Activated T-helper 1 cell treated with anti-CD3 and anti-CD28 coated beads, Interleukin-2, amount 50 U/mL, for 16 hours (primary cell): ENCODE results near the gene CNEP1R1.

Experiments
- DNase-seq, 2 donors: peaks; one replicate each; pipeline ENCODE4 v3.0.0-alpha.2; 2020; ENCODE audit warnings: low read depth in 1 of 2, low spot score in 1 of 2

CNEP1R1 gene

DNA sequence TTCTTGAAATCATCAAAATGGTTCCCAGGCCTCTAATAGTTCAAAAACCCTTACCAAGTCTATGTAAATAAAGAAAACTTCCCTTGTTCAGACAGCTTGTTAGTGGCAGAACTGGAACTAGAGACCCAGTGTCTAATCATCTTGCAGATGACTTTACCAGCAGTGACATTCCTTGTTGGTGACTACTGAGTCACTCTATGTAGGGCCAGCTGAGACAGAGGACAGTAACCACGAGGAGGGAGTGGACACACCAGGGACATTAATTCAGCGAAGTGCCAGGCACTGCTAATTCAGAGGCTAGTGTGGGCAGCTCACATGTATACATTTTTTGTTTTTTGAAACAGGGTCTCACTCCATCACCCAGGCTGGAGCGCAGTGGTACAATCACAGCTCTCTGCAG is 34.6 kb downstream of the CNEP1R1 start:
- no peak for DNase-seq

- DNase-seq, result no peak
Observed at GRCh38 chr16:50061326-50061725, 36.3 kb downstream of the CNEP1R1 start.

- DNase-seq, result no peak
Observed at GRCh38 chr16:50065241-50065623, 40.2 kb downstream of the CNEP1R1 start.

- peak; percentile 89 to 92 for DNase-seq
Observed at GRCh38 chr16:50065624-50066481, 40.8 kb downstream of the CNEP1R1 start, which contains the start of gene HEATR3. Gene HEATR3 (plus strand): TSS chr16:50065970. CDS start chr16:50066132, 162 bp downstream.

GRCh38 chr16:50066482-50067289 is 41.7 kb downstream of the CNEP1R1 start:
- no peak for DNase-seq

DNA sequence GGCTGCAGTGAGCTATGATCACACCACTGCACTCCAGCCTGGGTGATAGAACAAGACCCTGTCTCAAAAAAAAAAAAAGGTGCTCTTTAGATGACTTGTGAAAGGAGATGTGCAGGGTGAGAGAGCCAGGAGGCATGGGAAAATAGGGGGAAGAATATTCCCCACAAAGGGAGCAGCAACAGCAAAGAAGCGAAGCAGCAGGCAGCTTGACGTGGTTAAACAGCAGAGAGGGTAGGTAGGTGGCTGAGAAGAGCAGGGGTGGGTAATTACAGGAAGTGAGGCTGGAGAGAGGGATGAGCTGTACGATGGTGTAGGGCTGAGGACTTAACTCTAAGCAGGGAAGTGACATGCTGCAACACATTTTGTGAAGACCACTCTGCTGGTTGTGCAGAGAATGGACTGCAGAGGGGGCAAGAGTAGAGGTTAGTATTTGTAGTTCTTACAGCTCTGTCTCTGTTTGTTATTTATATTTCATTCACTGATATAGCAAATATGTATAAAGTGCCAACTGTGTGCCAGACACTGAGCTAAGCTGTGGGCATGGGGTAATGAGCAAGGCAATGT is 42.3 kb downstream of the CNEP1R1 start:
- no peak for DNase-seq

GRCh38 chr16:50068550-50068949 is 43.5 kb downstream of the CNEP1R1 start:
- DNase-seq, result no peak

GRCh38 chr16:50069060-50069459 is 44.0 kb downstream of the CNEP1R1 start:
- no peak for DNase-seq

DNA sequence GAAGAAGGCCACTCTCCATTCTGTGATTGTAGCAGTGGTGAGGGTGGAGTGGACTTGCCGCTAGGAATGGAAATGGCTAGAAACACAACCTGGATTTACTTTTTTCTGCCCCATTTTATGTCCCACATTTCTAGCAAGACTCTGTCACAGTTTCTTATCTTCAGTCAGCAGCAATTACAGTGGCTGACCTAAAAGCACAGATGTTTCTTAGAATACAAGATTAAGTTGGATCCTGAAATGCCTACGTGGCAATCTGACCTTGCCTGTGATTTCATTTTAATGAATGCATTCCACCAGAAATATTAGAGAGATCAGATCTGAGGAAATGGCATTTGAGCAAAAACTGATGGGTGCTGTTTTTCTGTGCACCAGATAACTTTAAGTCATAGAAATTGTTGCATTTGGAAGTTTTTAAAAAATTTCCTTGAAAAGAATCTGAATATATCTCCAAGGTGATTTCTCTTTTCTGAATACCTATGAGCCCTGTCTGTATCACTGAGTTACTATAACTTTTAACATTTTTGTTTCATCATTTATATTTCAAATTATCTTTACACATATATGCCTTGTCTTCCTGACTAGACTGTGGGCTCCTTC is 46.1 kb downstream of the CNEP1R1 start:
- DNase-seq, result no peak

DNA sequence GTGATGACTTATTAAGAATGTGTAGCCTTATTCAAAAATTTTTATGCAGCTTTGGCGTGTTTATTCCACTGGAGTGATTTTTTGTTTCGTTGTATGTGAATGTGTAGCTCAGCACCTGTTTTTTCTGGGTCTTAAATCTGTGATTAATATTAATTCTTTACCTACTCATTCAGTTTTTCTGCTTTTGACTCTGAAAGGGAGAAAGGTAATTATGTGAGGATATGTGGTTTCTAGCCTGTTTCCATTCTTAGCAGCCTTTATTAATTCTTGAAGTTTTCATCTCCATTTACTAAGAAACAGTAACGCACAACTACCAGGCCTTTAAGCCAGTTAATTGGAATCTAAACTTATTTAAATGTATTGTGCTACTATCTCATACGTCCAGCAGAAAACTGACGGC is 47.7 kb downstream of the CNEP1R1 start:
- DNase-seq, result no peak

GRCh38 chr16:50079397-50080140 is 54.5 kb downstream of the CNEP1R1 start:
- no peak for DNase-seq

DNA sequence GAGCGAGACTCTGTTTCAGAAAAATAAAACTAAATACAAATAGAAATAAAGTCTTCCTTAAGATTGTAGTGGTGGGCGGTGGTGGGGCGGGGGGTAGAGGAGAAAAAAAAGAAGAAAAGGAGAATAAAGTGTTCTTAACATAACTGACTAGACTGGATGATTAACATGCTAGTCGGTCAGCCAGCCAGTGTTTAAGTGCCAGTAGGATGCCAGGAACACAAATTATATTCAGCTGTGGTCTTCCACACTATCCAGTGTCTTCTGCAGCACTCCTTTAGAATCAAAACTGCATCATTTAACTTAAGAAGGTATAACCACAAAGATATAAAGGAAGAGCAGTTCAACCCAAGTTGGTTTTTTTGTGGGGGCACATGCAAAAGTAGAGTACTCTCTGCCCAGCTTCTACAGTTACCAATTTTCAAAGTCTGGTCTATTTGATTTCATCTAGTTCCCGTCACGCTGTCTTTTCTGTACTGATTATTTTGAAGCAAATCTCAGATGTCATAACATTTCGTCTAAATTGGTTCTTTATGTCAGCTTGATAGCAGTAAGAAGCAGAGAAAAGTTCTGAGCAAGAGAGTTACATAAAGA is 56.5 kb downstream of the CNEP1R1 start:
- no peak for DNase-seq

GRCh38 chr16:50083996-50084395 is 59.0 kb downstream of the CNEP1R1 start:
- DNase-seq, result no peak

- no peak for DNase-seq
Observed at GRCh38 chr16:50086176-50086575, 61.2 kb downstream of the CNEP1R1 start.
